ENCODE data around the gene KRTAP10-7. TPM values are rescaled to one million over a fixed set of nuclear protein-coding genes. Genes with fewer than 3 reads are reported as not detected.
A peak's percentile ranks its signal among the peaks of the same experiment; 100 is the strongest.
"Not testable (repeated sequence)": the region's sequence is repeated elsewhere in the genome, so short reads cannot be mapped to it uniquely, and the experiment has no call there.

The KRTAP10-7 gene
- total RNA-seq, 1 experiment from 2014 or later: not detected

- H2BK5ac ChIP-seq (ENCODE audit: insufficient read length, low read length): no peak within 1 kb of the TSS
- H3K27ac ChIP-seq (ENCODE audit: insufficient read length, low read depth, low read length): no peak within 1 kb of the TSS
- no peak within 1 kb of the TSS for H2BK15ac ChIP-seq (ENCODE audit: low read depth, low read length)
- no peak within 1 kb of the TSS for H3K18ac ChIP-seq (ENCODE audit: insufficient read length, low read depth, low read length)
- no peak within 1 kb of the TSS for H3K9ac ChIP-seq (ENCODE audit: extremely low read depth, insufficient read length, low read length)
- H3K4me3 Mint-ChIP-seq: no peak within 1 kb of the TSS
- no peak for TF ChIP-seq CTCF (conservative IDR thresholded peaks at IDR 0.05)
- no peaks in the 10 kb centered on the region for H3K79me2 ChIP-seq (ENCODE audit: insufficient read depth, low read length)
- WGBS (ENCODE audit: extremely low coverage, insufficient read length, low lambda C conversion rate): no CpG with 5 or more reads among the region's 7 CpGs
- no peak within 1 kb of the TSS for H3K23ac ChIP-seq (ENCODE audit: insufficient read length, low read depth, low read length)
- H3K36me3 Mint-ChIP-seq (ENCODE audit: insufficient read depth in 1 of 3, low read depth in 3 of 3): peaks cover 13 to 32% (median 18%) of the 10 kb centered on the region in 3 experiments; a peak in 6 of 7 replicates
- H2BK20ac ChIP-seq (ENCODE audit: low read depth, low read length, poor library complexity, severe bottlenecking): no peak within 1 kb of the TSS
- no peak within 1 kb of the TSS for H3T11ph ChIP-seq (ENCODE audit: low read length)
- H4K20me1 ChIP-seq (ENCODE audit: control insufficient read depth, insufficient read depth, insufficient read length): no peaks in the 10 kb centered on the region
- H3K56ac ChIP-seq (ENCODE audit: insufficient read length, low read depth, low read length): no peak within 1 kb of the TSS
- H4K5ac ChIP-seq (ENCODE audit: insufficient read length, low read depth, low read length): no peak within 1 kb of the TSS
- no peak within 1 kb of the TSS for H3K4me2 ChIP-seq (ENCODE audit: insufficient read depth, insufficient read length, low read length)
- H3K4me1 ChIP-seq (ENCODE audit: insufficient read depth, low read length): no peaks in the 10 kb centered on the region
- H3K9me3 ChIP-seq (ENCODE audit: control insufficient read depth, low read depth, low read length): no peaks in the 10 kb centered on the region
- H3K27me3 ChIP-seq (ENCODE audit: insufficient read depth, low read length): no peaks in the 10 kb centered on the region
- H3K27me3 Mint-ChIP-seq (ENCODE audit: low read depth): peaks cover 8% of the 10 kb centered on the region
- H3K27ac Mint-ChIP-seq: peak within 1 kb of the TSS in 2 of 3 experiments; percentile 56 to 57; a peak in 2 of 7 replicates
- peaks cover 39 to 40% of the 10 kb centered on the region in 2 experiments for H3K9me3 Mint-ChIP-seq
- H4K91ac ChIP-seq (ENCODE audit: insufficient read length, low read depth, low read length): no peak within 1 kb of the TSS
- no peak within 1 kb of the TSS for H3K14ac ChIP-seq (ENCODE audit: insufficient read depth, low read length)
- no peak within 1 kb of the TSS for H2AFZ ChIP-seq (ENCODE audit: low read length)
- no peak within 1 kb of the TSS for H3K4ac ChIP-seq (ENCODE audit: low read depth, low read length)
- no peak within 1 kb of the TSS for H2BK120ac ChIP-seq (ENCODE audit: low read depth, low read length, poor library complexity, severe bottlenecking)
- DNase-seq: no peak
- no peak within 1 kb of the TSS for H2BK12ac ChIP-seq (ENCODE audit: insufficient read length, low read depth, low read length)
- H4K8ac ChIP-seq (replicated peaks; ENCODE audit: insufficient read length, low read depth, low read length): no peak within 1 kb of the TSS
- no peak within 1 kb of the TSS for H2AK5ac ChIP-seq (ENCODE audit: insufficient read length, low read length)
- peaks cover 3 to 7% of the 10 kb centered on the region in 2 experiments; a peak in 2 of 4 replicates for H3K4me1 Mint-ChIP-seq
- H3K23me2 ChIP-seq (ENCODE audit: insufficient read length, low read depth, low read length, poor library complexity, severe bottlenecking): no peaks in the 10 kb centered on the region
- no peaks in the 10 kb centered on the region for H3K79me1 ChIP-seq (ENCODE audit: insufficient read depth, low read depth, low read length, poor library complexity, severe bottlenecking)
These were observed 26.3 kb downstream of the KRTAP10-7 start, which contains the start of gene KRTAP10-9 for GRCh38 chr21:44626673-44627143. KRTAP10-9 (plus strand) TSS chr21:44627093; CDS start chr21:44627172, 79 bp downstream.

- not testable (repeated sequence) for DNase-seq; H3K79me1 ChIP-seq (ENCODE audit: insufficient read depth, low read depth, low read length, poor library complexity, severe bottlenecking); H4K20me1 ChIP-seq (ENCODE audit: control insufficient read depth, insufficient read depth, insufficient read length); H2BK20ac ChIP-seq (ENCODE audit: low read depth, low read length, poor library complexity, severe bottlenecking); H2AK5ac ChIP-seq (ENCODE audit: insufficient read length, low read length); H3K9me3 ChIP-seq (ENCODE audit: control insufficient read depth, low read depth, low read length); H2BK15ac ChIP-seq (ENCODE audit: low read depth, low read length); H2BK12ac ChIP-seq (ENCODE audit: insufficient read length, low read depth, low read length); H3K4me3 Mint-ChIP-seq; H3K27ac ChIP-seq (ENCODE audit: insufficient read length, low read depth, low read length); H3K14ac ChIP-seq (ENCODE audit: insufficient read depth, low read length); H2AFZ ChIP-seq (ENCODE audit: low read length); H3K4me1 Mint-ChIP-seq; H3T11ph ChIP-seq (ENCODE audit: low read length); H4K8ac ChIP-seq (replicated peaks; ENCODE audit: insufficient read length, low read depth, low read length); H3K27me3 ChIP-seq (ENCODE audit: insufficient read depth, low read length); H4K91ac ChIP-seq (ENCODE audit: insufficient read length, low read depth, low read length); H3K56ac ChIP-seq (ENCODE audit: insufficient read length, low read depth, low read length); H3K4ac ChIP-seq (ENCODE audit: low read depth, low read length); H3K18ac ChIP-seq (ENCODE audit: insufficient read length, low read depth, low read length); H3K9ac ChIP-seq (ENCODE audit: extremely low read depth, insufficient read length, low read length); H3K23me2 ChIP-seq (ENCODE audit: insufficient read length, low read depth, low read length, poor library complexity, severe bottlenecking); H4K5ac ChIP-seq (ENCODE audit: insufficient read length, low read depth, low read length); H3K79me2 ChIP-seq (ENCODE audit: insufficient read depth, low read length); H3K23ac ChIP-seq (ENCODE audit: insufficient read length, low read depth, low read length); H3K4me1 ChIP-seq (ENCODE audit: insufficient read depth, low read length); H3K4me2 ChIP-seq (ENCODE audit: insufficient read depth, insufficient read length, low read length); H2BK120ac ChIP-seq (ENCODE audit: low read depth, low read length, poor library complexity, severe bottlenecking); H2BK5ac ChIP-seq (ENCODE audit: insufficient read length, low read length)
- Mint-ChIP-seq H3K36me3 (ENCODE audit: insufficient read depth in 1 of 3, low read depth in 3 of 3) (peaks cover 14 to 38% (median 23%) of the 10 kb centered on the region in 3 experiments; a peak in 6 of 7 replicates), H3K9me3 (peaks cover 41 to 44% of the 10 kb centered on the region in 2 experiments), H3K27ac (peak overlapping the region in 2 of 3 experiments; percentile 56 to 57; a peak in 2 of 7 replicates), H3K27me3 (ENCODE audit: low read depth) (peaks cover 13% of the 10 kb centered on the region)
- WGBS (ENCODE audit: extremely low coverage, insufficient read length, low lambda C conversion rate): no CpG with 5 or more reads among the region's 20 CpGs
These were observed 26.9 kb downstream of the KRTAP10-7 start for GRCh38 chr21:44627181-44627822.

Measured in H9 (cell line).